NCI-H1436 treated with DMSO at 0.1 percent for 48 hours (cell line): Measurements from ENCODE around the gene MYO5B.
"Not testable (repeated sequence)": the region's sequence is repeated elsewhere in the genome, so short reads cannot be mapped to it uniquely, and the experiment has no call there.

ENCODE experiments used
- DNase-seq: peaks from one replicate; lab custom pipeline; 2025; lab: John Stamatoyannopoulos, UW

Gene MYO5B

DNA sequence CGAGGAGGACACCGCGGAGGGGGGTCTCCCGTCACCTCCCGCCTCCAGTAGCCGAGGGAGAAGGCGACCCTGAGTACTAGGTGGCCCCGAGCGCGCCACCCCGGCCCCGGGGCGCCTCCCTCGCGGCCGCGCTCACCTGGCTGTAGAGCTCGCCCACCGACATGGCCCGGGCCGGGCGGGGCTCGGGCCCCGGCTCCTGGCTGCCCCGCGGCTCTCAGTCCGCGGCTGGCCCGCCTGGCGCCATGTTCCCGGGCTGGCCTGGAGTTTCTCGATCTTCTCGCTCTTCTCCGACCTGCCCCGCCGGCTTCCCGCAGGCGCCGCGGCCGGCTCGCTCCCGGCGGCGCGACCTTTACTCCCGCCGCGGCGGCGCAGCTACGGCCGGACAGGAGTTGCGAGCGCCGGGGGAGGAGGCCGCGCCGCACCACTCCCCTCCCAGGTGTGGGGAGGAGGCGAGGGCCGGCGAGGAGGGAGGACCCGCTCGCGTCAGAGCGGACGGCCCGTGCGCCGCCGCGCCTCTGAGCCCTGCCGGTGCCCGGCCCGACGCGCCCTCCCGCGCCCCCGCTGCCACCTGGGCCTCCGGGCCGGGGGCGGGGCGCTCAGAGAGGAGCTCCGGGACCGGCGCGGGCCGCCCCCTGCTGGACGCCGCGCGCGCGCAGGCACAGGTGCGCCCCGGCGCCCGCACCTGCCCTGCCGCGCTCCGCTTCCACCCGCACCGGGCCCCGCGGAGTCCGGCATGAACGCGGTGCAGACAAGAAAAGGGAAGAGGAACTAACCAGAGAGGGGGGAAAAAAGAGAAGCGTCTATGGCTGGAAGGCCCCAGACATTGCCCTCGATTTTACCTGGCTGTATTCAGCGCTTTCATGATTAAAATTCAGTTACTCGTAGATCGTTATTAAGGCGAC lies at the start of gene MYO5B:
TSS of gene MYO5B (minus strand) at position 517 of the 902 bp plus-strand sequence. CDS start at position 163, 354 bp downstream.
- no peak for DNase-seq

GRCh38 chr18:50241768-50242167 lies 46.8 kb upstream of the MYO5B start:
- DNase-seq, result not testable (repeated sequence)

DNA sequence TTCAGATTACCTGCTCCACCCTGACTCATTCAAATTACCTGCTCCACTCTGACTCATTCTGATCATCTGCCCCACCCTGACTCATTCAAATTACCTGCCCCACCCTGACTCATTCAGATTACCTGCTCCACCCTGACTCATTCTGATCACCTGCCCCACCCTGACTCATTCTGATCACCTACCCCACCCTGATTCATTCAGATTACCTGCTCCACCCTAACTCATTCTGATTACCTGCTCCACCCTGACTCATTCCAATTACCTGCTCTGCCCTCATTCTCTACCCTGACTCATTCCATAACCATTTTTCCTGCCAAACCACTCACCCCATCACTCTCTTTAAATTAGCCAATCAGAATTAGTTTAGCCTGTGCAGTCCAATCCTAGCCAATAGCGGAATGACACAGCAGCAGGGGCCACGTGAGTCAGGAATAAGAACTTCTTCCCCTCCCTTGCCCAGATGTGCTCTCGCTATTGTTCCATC lies 45.2 kb upstream of the MYO5B start:
- DNase-seq, result no peak

- DNase-seq, result no peak
These were observed 37.5 kb upstream of the MYO5B start for GRCh38 chr18:50232419-50232818.

DNA sequence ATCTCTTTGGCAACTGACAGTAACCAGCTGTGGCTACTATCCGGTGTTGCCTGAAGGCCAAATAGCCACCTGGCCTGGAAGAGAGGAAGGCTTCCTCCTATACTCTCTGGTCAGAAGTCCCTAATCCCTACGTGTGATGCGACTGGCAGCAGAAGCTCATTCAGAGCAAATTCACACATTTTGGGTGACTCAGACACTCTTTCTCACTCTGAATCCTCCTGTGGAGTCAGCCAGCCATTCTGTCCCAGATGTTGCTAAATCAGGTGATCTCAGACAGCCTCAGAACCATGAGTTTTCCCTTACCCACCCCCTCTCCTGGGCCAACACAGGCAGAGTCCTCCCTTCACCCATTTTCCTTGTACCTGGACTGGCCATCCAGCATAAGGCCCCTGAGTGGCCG lies 36.7 kb upstream of the MYO5B start:
- DNase-seq, result no peak

DNA sequence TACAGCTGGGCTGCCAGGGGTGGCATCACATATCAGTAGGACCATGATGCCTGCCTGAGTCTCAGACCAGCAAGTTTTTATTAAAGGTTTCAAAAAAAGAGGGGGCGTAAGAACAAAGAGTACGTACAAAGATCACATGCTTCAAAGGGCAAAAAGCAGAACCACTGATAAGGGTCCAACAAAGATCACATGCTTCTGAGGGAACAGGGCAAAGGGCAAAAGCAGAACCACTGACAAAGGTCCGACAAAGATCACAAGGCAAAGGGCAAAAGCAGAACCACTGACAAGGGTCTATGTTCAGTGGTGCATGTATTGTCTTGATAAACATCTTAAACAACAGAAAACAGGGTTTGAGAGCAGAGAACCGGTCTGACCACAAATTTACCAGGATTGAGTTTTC lies 25.3 kb upstream of the MYO5B start:
- not testable (repeated sequence) for DNase-seq

- no peak for DNase-seq
These were observed 23.7 kb upstream of the MYO5B start for GRCh38 chr18:50218432-50219197.

DNA sequence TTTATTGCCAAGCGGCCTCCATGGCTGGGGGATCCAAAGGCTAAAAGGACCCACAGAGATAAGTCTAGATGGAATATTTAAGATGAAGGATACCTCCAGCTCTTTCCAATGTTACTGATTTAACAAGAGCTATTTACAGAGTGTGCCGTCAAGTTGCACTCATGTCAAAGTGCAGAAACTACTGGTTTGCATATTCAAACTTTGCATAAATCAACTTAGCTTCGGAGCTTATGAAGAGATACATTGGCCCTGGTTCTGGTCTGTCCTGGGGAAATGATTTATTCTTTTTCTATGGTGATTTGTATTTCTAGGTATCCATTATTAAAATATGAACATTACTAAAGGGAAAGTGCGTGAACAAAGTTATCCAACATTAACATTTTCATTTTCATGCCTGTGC lies 14.4 kb upstream of the MYO5B start:
- no peak for DNase-seq

- no peak for DNase-seq
These were observed 12.8 kb upstream of the MYO5B start for GRCh38 chr18:50207722-50208121.

DNA sequence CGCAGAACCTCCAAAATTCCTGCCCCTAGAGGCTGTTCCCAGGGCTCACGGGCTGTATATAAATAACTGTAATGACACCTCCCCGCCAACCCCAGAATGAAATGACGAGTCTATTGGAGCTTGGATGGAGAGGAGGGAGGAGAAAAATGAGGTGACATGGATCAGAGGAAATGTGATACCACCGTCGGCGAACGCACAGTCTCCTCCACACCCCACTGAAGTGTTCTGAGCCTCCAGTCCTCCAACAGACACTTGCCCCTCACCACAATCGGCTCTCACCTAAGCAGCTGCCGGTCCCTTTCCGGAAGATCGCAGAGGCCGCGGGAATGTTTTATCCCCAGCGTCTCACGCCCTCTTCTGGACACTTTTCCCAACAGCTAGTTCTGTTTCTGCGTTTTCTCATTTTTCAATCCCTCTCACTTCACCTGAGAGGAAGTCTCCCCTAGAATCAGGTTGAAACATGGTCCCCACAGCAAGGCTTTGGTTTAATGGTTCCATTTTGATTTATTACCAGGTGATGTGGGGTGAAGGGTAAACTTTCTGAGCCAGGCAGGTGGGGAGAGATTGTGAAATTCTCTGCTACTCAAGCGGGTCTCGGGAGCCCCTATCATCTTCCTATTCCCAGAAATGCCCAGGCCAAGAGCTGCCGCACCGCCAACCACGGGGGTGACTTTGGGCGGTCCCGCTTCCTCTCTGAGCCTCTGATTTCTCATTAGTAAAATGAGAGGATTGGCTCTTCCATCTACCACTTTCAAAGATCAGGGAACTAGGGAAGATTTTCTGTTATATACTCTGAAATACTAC lies 9.1 kb upstream of the MYO5B start:
- no peak for DNase-seq

DNA sequence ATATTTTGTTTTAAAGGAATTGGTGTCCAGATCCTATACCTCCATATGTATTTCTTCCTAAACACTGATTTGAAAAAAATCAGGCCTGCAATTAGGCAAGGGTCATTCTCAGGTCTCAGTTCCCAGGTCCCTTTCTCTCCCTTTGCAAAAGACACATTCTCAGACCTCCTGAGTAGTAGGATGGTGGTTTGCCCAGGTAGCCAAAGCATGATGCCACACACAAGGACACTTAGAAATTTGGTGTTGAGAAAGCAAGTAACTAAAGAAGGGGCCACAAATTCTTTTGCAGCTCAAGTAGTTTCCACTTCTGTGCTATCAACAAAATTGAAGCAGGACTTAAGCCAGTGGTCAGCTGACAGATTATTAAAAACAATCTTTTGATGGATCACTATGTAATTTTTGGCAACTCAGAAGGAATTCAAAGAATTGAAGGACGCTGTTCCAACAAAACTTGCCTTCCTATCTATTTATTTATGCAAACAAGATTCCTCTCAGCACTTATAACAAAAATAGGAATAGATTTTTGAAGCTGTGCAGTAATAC lies 6.6 kb upstream of the MYO5B start:
- DNase-seq, result no peak

GRCh38 chr18:50199921-50200320 lies 5.0 kb upstream of the MYO5B start:
- DNase-seq, result no peak

GRCh38 chr18:50199346-50199855 lies 4.5 kb upstream of the MYO5B start:
- no peak for DNase-seq

- no peak for DNase-seq
These were observed 1.3 kb upstream of the MYO5B start for GRCh38 chr18:50196261-50196660.

GRCh38 chr18:50195689-50196088 lies 742 bp upstream of the MYO5B start:
- no peak for DNase-seq

- DNase-seq, result no peak
These were observed 934 bp downstream of the MYO5B start for GRCh38 chr18:50193796-50194630.

- no peak for DNase-seq
These were observed 1.8 kb downstream of the MYO5B start for GRCh38 chr18:50192995-50193795.

DNA sequence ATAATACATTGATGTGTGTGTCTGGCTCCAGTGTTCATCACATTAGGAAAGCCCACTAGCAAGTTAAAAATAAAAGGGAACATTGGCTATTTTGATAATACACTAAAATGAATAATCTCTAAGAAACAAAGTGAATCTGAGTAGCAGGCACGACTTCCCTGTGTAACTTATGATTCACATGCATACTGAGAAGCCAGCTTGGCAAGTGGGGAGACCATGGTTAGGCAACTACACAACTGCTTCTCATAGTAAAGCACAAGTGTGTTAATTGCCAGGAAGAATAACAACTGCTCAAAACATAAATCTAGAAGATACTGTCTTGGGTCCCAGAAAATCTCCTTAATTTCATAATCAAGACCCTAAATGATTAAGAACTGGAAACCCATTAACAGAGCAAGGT lies 4.0 kb downstream of the MYO5B start:
- DNase-seq, result no peak

DNA sequence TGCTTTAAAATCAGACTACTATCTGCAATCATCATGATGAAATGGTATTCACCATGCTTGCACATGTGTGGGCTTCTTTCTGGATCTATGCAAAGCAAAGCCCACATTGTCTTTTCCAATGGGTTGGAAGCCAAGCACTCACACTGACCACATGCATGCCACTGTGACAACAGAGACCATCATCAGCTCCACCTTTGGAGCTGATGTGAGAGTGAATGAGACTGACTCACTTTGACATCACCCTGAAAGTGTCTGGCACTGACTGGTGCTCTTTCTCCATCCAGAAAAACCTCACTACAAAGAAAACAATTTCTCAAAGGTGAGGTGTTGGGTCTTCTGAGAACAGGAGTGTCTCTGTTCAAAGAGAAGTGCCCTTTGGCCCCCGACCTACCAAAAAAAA lies 4.7 kb downstream of the MYO5B start:
- DNase-seq, result no peak

- DNase-seq, result no peak
These were observed 5.8 kb downstream of the MYO5B start for GRCh38 chr18:50189160-50189559.
